DND-41 (cell line): Measurements from ENCODE around the gene TMEM30B.

Experiments
- CTCF ChIP-seq: IDR thresholded peaks from 2 replicates; pipeline ENCODE4 v1.5.1; 2012; ENCODE audit warnings: borderline replicate concordance, low read length, moderate library complexity, mild to moderate bottlenecking; ENCODE audit not compliant: poor library complexity, severe bottlenecking; ENCODE audit errors: extremely low read depth
- EZH2 ChIP-seq: IDR thresholded peaks from 3 replicates; pipeline ENCODE4 v1.6.1; 2012; ENCODE audit warnings: borderline replicate concordance, low read depth, mild to moderate bottlenecking, moderate library complexity, low read length, inconsistent platforms; ENCODE audit not compliant: severe bottlenecking

DNA sequence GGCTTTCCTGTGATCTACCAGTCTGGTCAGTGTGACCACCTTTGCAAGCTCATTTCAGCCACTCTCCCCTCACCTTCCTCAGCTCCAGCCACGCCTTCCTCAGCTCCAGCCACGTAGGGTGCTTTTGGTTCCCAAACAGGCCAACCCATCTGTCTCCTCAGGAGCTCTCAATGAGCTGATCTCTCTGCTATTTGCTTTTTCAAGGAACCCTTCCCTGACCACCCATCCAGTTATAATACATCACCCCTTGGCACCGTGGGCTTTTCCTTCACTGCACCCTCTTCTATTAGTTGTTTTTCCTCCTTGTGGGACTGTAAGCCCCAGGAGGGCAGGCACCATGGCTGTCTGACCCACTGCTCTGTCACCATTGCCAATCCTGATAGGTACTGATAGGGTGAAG lies 37.9 kb upstream of the TMEM30B start:
- TF ChIP-seq CTCF, result no peak
- TF ChIP-seq EZH2, result no peak
